HG02759 (cell line): Measurements from ENCODE around the gene NAV2.
"Not testable (repeated sequence)": the region's sequence is repeated elsewhere in the genome, so short reads cannot be mapped to it uniquely, and the experiment has no call there.

ENCODE experiments used
- ATAC-seq: cut with Tn5 transposase; IDR thresholded peaks from one replicate; pipeline ENCODE4 v1.9.1; 2021; ENCODE audit warnings: mild to moderate bottlenecking, moderate library complexity; ENCODE audit not compliant: unreplicated experiment

NAV2 gene

DNA sequence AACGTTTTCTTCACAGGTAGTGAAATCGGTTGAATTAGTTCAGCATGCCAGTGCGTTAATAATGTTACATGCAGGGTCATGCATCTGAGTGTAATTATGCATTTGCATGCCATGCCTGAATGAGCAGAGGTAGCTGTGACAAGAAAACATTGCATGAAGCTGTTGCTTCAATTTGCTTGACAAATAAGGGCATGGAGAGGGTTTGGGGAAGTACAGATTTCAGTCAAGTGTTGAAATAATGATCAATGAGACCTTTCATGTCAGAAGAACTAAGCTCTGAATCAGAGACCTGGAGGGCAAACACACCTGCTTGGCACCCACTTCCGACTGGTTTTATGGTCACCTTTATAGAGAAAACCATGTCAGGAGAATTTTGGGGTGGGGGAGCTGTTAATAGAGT lies 226.2 kb downstream of the NAV2 start:
- peak; percentile 47 for ATAC-seq

DNA sequence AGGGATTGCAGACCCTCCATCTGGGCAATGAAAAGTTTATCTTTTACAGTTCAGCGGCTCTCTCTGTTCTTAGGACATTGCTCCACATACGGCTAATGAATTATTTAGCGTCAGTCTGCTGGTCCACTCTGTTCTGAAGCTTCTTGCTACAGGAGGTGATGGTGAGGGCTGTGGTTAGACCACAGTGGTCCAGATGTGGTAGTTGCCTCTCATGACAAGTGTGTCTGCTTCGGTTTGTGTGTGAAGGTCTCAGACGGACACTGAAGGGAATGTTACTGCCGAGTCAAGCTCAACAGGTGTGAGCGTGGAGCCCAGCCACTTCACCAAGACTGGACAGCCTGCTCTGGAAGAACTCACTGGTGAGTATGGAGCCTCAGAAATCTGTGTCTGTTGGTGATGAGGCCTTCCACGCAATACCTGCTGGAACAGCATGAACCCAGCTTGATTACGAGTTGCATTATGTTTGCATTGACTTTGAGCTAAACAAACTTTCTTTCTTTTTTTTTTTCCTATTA lies 226.8 kb downstream of the NAV2 start:
- peak; percentile 63 for ATAC-seq

DNA sequence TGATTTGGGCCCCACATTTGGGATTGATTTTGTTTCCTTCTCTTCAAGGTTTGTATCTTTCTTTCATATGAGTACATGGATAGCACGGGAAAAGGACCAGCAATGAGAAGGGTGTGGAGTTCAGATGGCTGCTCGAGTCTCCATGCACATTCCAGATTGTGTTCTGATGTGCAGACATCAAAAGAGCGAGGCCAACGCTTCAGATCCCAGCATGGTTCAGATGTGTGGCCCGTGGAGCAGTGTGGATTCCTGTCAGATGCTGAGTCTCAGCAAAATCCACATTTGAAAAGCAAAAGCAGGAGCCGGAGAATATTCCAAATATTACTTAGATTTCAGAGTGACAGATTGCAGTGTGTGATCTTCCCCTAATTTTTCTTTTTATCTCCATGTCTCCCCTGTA lies 228.2 kb downstream of the NAV2 start:
- ATAC-seq: no peak

DNA sequence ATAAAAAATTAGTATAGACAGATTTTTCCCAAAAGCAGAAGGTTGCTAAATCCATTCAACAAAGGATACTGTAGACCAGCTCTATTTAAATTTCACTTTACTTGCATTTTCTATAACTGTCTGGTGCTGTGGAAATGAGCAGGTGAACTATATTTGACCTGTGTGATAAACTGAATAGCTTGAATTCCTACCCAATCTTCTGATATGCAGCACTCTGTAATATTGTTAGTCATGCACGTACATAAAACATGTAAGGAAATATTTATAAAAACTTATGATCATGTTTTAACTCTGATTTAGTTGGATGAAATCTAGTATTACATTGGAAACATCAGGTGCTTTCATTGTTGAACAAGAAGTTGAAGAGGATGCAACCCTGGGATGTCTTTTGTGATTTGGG lies 234.0 kb downstream of the NAV2 start:
- ATAC-seq: no peak

DNA sequence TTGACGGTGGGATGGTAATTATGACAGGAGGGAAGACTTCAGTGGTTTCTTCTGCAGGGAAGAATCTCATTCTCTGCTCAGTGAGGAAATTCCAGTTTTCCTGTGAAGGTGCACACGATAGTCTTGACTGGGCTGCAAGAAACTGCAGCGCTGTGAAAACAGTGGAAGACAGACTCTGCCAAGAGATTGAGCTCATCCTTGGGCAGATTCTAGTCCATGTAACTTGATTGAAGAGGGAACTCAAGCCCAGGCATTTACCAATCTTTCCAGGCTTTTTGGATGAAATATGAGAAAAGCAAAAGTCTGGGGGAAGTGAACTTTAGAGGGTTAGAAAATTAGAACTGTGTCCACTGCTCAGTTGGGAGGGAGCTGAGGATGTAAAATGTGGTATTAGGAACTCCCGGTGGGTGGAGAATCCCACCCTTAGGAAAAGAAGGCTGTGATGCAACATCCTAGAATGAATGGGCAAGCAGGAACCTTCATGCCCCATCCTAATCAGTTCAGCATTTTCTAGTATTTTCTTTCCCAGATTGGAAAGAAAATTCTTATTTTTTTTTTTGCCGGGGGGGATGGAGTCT lies 235.0 kb downstream of the NAV2 start:
- ATAC-seq: no peak

DNA sequence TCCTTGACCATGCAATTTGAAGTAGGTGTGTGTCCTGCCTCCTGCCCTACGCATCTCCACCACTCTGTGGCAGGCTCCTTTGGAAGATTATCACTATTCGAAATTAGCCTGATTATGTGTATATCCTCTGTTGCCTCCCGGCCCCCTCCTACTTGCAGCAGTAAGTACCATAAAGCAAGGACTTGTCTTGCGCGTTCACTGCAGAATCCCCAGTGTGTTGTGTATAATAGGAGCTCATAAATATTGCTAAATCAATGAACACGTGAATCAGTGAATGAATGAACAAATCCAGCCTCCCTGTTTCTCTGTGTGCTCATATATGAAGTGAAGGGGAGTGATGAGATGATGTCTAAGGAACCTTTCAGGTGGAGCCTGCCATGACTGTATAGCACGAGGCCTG lies 237.0 kb downstream of the NAV2 start:
- no peak for ATAC-seq

DNA sequence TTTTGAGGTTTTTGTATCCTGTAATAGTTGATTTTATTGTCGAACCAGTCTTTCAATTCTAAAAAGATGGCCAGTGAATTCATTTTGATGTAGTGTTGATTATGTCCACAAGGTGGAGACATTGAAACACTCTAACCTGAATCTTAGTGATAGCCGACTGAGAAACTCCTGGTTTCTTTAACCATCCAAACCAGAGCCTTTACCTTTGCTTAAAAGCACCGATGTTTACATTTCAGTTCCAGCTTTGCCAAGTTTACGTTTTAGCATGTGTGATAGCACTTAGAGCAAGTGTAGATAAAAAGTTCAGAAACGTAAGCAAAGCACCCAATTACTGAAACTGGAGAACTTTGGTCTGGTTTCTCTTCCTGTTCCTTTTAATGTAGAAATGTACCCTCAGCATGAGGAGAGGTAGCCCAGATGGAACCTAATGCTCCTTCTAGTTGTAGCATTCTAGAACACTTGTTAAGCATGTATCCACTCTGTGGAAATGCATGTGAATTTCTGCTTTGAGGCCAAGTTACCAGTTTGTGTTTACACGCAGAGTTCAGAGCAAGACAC lies 239.0 kb downstream of the NAV2 start:
- peak; percentile 87 for ATAC-seq

DNA sequence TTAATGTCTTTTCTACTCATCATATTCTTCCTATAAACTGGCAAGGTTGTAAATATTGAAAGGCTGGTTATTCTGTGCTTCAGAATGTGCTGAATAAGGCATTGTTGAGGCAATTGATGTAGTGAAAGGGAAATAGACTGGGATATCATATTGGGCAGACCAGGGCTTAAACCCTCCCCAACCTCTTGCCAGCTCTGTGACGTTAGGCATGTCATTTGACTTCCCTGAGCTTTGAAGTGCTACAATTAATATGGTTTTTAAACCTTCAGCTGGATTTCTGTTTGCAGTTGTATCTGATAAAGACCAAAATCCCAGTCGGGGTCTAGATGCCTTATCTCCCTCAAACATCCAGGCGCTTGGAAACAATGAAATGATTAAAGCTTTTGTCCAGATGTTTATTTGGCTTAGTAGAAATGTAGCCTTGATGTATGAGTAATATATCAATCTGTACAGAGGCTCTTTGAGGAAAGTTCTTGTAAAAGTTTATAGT lies 239.5 kb downstream of the NAV2 start:
- ATAC-seq: no peak

DNA sequence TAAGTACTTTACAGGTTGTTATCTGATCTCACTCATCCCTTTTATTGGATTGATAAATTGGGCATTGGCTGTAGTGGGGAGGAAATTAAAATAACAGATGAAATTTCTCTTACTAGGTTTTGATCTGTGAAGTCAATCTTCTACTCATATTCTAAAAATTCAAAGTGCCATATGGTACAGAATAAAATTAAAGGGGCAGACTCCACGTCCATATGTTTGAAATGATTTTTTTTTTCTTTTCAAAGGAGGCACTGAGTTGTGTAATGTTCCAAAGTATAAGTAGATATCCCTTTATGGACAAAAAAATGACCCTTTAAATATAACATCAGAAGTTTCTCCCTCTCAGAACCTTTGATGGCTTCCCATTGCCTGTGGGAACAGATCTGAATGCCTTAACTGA lies 240.3 kb downstream of the NAV2 start:
- ATAC-seq: no peak

DNA sequence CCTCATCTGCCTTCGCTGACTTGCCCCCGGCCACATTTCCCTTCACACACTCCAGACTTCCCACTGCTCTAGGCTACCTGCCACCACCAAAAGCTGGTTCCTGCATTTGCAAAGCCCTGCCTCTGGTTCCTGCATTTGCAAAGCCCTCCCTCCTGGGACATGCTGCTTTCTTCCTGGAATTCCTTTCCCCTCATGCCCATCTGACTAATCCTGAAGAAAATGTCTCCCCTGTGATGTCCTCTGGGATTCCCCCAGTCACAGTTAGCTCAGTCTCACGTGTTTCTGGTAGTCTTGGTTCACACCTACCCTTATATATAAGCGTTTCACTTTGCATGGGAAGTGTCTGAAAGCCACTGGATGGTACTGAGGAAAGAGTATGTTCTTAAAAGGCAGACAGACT lies 240.7 kb downstream of the NAV2 start:
- ATAC-seq: no peak

DNA sequence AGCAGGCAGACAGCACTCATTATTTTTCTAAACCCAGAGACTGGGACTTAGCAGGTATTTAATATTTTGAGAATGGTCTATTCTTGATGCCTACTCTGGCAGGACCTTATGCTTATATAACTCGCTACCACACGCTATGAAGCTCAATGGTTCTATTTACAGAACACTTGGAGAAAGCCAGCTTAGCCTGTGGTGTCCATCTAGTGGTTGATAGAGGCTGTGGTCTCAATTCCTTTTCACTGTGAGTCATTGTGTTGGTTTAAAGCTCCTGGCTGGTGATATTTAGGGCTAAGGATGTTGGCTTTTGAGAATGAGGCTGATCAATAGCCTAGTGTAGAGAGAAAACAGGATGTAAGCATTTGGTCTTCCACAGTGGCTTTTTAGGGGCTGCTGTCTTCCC lies 241.3 kb downstream of the NAV2 start:
- ATAC-seq: no peak

DNA sequence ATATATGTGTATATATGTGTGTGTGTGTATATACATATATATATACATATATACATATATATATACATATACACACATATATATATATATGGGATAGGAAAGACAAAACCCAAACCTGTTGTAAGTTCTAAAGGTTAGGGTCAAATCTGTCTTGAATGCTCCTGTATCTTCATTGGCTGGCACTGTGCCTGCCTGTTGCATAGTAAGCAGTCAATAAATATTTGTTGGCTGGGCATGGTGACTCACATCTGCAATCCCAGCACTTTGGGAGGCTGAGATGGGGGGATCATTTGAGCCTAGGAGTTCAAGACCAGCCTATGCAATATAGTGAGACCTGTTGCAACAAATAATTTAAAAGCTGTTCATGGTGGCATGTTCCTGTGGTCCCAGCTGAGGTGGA lies 242.3 kb downstream of the NAV2 start:
- ATAC-seq: no peak

DNA sequence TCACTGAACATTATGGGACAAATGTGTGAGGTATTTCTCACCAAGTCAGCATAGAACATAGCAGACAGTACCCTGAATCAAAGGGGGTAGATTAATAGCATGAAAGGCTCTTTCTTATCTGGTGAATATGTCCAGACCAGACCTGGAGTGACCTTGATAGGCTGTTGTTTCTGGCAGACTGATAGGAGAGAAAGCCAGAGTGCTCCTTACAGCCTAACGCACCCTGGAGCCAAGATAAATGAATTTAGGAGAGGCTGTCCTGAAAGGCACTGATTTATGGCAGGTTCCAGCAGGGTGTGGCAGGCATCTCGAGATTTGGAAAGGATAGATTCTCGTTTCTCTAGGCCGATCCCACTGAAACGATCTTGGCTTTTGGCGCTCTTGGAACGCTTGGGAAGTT lies 243.0 kb downstream of the NAV2 start:
- no peak for ATAC-seq

DNA sequence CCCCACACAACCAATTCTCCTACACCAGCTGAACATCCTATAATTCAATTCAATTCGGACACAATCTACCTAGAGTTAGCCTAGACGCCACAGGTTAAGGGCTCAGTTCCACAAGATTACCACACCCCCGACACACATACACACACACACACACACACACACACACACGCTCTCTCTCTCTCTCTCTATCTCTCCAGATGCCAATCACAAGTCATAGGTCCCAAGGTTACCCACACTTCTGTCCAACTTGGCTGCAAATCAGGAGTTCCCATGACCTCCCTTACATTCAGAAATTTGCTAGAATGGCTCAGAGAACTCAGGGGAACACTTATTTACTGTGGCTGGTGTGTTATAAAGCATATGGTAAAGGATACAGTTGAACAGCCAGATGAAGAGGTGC lies 243.6 kb downstream of the NAV2 start:
- no peak for ATAC-seq

DNA sequence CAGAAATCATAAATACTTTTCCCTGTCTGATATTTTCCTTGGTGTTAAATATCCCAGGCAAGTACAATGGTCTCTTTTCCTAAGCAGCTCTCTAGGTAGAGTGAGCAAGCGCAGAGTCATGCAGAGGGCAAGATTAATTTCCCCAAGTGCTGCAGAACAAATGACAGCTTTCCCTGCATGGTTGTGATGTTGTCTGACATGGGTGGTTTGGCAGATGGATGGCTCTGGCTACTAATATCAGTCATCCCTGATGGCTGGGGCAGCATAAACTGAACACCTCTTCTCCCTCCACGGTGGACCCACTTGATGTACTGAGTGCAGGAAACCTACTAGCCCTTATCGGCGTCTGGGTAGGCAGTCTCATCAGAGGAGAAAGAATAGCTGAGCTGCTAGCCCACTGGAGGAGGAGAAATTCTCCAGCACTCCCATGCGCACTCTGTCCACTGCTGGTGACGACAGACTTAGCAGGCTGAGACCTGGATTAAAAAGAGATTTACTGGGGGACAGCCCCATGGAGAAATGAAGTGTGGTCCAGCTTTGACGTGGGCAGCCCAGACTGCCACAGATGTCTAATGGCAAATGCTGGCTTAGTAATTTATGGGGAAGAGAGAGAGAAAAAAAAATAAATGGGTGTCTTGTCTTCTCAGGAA lies 244.8 kb downstream of the NAV2 start:
- ATAC-seq: no peak

DNA sequence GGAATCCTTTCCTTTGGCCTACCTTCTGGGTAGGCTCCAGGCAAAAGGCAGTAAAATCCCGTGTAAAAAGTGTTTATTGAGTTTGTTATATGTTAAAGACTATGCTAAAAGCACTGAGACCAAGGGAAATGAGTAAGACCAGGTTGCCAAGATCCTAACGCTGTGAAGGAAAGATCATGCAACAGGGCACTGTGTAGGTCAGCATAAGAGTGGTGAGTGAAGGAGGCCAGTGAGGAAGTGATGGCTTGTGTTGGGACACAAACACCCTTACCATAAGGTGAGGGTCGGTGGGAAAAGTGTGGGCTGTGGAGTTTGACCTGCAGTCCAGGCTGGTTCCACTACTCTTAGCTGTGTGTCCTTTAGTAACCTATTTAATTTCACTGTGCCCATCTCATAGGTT lies 245.6 kb downstream of the NAV2 start:
- ATAC-seq: no peak

DNA sequence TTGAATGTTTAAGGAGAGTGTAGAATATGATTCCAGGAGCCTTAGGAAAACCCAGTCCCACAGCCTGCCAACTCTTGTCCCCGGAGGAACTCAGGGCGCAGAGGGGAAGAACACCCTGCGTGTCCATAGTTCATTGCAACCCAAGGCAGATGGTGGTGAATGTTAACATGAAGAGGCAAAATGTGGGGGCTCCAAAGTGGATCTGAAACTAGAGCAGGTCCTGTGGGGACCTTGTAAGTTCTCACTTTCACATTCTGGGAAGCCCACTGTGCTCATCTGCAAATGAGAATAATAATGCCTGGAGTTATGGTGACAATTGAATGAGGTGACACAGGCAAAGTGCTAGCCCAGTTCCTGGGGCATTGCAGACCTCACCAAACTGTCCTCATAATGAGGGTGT lies 246.6 kb downstream of the NAV2 start:
- ATAC-seq: no peak

DNA sequence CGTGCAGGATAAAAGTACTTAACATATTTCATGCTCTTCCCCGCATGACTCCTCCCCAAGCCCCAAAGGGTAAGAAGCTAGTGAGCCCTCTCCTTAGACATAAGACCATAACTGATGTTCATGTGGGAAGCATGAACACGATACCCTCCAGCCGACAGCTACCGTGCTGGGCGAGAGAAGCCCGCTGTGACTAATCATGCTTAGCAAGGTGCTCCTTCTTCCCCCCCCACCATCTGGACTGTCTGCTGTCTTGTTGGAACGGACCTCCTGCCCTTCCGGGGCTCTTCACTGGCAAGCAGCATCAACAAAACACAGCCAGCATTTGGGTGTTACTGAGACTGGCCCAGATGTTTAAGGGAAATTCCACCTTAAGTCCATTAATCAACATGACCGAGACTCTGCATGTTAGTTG lies 247.0 kb downstream of the NAV2 start:
- no peak for ATAC-seq

DNA sequence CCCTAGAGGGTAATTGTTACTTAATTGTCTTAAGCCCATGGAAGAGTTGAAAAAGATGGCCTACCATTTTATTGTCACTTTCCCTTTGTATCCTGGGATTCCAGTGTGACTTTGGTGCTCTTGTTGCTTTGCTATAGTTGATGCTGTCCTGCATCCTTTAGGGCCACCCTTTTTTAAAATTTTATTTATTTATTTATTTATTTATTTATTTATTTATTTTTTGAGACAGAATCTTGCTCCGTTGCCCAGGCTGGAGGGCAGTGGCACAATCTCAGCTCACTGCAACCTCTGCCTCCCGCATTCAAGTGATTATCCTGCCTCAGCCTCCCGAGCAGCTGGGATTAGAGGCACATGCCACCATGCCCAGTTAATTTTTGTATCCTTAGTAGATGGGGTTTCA lies 247.8 kb downstream of the NAV2 start:
- not testable (repeated sequence) for ATAC-seq

DNA sequence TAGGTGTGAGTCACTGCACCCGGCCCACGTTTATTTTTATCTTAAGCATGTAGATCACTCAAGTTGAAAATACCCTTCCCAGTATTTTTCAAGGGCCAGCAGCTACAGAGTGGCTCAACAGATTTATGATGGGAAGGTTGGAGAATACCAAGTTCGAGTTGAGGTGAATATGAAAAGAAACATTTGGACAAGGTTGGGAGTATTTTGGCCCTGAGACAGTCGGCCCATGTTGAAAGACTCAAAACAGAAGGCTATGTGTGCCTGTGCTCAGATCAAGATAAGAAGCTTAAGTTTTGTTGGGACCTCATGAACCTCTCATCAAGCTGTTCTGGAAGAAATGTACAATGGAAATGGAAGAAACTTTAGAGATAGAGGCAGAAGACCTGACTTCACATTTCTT lies 248.6 kb downstream of the NAV2 start:
- no peak for ATAC-seq

DNA sequence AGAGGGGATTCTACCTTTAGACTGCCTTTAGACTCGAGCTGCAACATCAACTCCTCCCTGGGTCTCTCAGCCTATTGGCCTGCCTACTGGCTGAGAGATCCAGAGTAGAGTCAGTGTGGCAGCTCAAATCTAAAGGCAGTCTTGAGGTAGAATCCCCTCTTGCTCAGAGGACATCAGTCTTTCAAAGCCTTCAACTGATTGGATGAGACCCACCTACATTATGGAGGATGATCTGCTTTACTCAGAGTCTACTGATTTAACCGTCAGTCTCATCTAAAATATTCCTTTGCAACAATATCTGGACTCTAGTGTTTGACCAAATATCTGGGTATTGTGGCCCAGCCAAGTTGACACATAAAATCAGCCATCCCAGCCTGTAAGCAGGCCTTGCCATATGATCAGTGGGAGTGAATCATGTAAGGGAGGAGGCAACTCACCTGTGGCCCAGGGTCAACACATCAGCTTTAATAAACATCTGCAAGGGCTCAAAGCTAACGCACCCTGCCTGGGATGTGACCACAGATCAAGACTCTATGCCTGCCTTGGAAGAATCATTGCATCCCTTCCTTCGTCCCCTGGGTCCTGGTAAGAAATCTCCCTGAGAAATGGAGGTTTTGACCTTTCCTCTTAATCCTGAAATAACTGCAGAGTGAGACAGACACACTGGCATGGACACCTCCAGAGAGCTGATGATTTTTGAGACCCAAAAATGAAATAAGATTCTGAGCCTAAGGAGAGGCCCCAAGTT lies 249.6 kb downstream of the NAV2 start:
- no peak for ATAC-seq

DNA sequence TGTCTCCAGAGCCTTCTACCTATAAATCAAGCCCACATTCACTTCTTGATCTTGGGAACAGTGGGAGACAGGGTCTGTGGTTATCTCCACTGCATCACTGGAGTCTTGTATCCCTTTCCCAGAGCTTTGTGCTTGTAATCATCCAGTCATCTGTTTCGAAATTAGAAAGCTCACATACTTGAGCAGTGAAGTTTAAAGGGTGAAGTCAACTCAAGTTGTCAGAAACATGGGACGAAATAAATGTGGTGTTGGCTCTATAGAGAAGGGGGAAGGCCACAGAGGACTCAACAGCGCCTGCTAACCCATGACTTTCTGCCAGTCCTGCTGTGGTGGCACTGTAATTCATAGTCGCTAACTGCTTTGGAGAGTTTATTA lies 250.2 kb downstream of the NAV2 start:
- ATAC-seq: no peak
